ENCODE data around the gene ZBTB25.

GRCh38 chr14:64506721-64507120, 3.1 kb upstream of the ZBTB25 start:
- TF ChIP-seq CTCF (IDR thresholded peaks at IDR 0.05; ENCODE audit: low read depth, low read length): no peak
- no peak for TF ChIP-seq POLR2A (IDR thresholded peaks at IDR 0.05; ENCODE audit: extremely low read depth, insufficient read length)
- TF ChIP-seq MYC (IDR thresholded peaks at IDR 0.05; ENCODE audit: low read depth, low read length): no peak
- TF ChIP-seq MAX (IDR thresholded peaks at IDR 0.05; ENCODE audit: low read depth, low read length): no peak
